Activated naive CD8-positive, alpha-beta T cell treated with anti-CD3 and anti-CD28 coated beads, Interleukin-2, amount 50 U/mL, for 24 hours (primary cell): Measurements from ENCODE around the gene PHACTR1.

ENCODE experiments used
- ATAC-seq: fragments of 150-1000 bp; cut with Tn5 transposase; one replicate; pipeline ENCODE4 v1.10.0; 2021
- DNase-seq: peaks from one replicate; pipeline ENCODE4 v3.0.0; 2021
- H3K27ac Mint-ChIP-seq: one replicate; pipeline ENCODE4 v1.8.0; 2021; ENCODE audit warnings: mild to moderate bottlenecking, mixed read lengths
- H3K27me3 Mint-ChIP-seq: one replicate; pipeline ENCODE4 v1.8.0; 2021; ENCODE audit warnings: mixed read lengths
- H3K36me3 Mint-ChIP-seq: one replicate; pipeline ENCODE4 v1.8.0; 2021; ENCODE audit warnings: low read depth, mixed read lengths
- H3K4me1 Mint-ChIP-seq: one replicate; pipeline ENCODE4 v1.8.0; 2021; ENCODE audit warnings: mixed read lengths
- H3K4me3 Mint-ChIP-seq: one replicate; pipeline ENCODE4 v1.8.0; 2021; ENCODE audit warnings: mild to moderate bottlenecking, moderate library complexity, mixed read lengths
- H3K9me3 Mint-ChIP-seq: one replicate; pipeline ENCODE4 v1.8.0; 2021; ENCODE audit warnings: mixed read lengths

The PHACTR1 gene

GRCh38 chr6:12841619-12842018 lies 125.1 kb downstream of the PHACTR1 start:
- Mint-ChIP-seq H3K4me1 (no peaks in the 10 kb centered on the region), H3K27ac (no peak overlapping the region), H3K4me3 (no peak overlapping the region), H3K36me3 (no peaks in the 10 kb centered on the region), H3K9me3 (peaks cover 10% of the 10 kb centered on the region), H3K27me3 (no peaks in the 10 kb centered on the region)
- DNase-seq (no peak), ATAC-seq (no peak)

- Mint-ChIP-seq H3K4me1 (no peaks in the 10 kb centered on the region), H3K36me3 (no peaks in the 10 kb centered on the region), H3K4me3 (no peak overlapping the region), H3K27me3 (no peaks in the 10 kb centered on the region), H3K9me3 (peaks cover 6% of the 10 kb centered on the region), H3K27ac (no peak overlapping the region)
- no peak for ATAC-seq
- DNase-seq, result no peak
Observed at GRCh38 chr6:12842114-12842513, 125.5 kb downstream of the PHACTR1 start.

DNA sequence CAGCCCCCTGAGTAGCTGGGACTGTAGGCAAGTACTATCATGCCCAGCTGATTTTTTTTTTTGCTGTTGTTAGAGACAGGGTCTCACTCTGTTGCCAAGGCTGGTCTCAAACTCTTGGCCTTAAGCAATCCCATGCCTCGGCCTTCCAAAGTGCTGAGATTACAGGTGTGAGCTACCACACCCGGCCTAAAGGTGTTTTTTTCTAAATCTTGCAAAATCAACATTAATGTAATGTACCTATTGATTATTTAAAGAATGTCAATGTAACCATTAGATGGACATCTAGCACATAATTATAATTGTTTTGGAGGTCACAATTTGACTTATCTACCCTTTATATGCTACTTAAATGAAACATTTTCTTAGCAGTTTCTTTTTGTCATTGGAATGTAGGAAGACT lies 126.1 kb downstream of the PHACTR1 start:
- H3K4me1 Mint-ChIP-seq, result no peaks in the 10 kb centered on the region
- H3K27me3 Mint-ChIP-seq, result no peaks in the 10 kb centered on the region
- ATAC-seq (no peak), DNase-seq (no peak)
- H3K36me3 Mint-ChIP-seq, result no peaks in the 10 kb centered on the region
- no peak overlapping the region for H3K4me3 Mint-ChIP-seq
- H3K27ac Mint-ChIP-seq, result no peak overlapping the region
- H3K9me3 Mint-ChIP-seq, result peaks cover 6% of the 10 kb centered on the region

DNA sequence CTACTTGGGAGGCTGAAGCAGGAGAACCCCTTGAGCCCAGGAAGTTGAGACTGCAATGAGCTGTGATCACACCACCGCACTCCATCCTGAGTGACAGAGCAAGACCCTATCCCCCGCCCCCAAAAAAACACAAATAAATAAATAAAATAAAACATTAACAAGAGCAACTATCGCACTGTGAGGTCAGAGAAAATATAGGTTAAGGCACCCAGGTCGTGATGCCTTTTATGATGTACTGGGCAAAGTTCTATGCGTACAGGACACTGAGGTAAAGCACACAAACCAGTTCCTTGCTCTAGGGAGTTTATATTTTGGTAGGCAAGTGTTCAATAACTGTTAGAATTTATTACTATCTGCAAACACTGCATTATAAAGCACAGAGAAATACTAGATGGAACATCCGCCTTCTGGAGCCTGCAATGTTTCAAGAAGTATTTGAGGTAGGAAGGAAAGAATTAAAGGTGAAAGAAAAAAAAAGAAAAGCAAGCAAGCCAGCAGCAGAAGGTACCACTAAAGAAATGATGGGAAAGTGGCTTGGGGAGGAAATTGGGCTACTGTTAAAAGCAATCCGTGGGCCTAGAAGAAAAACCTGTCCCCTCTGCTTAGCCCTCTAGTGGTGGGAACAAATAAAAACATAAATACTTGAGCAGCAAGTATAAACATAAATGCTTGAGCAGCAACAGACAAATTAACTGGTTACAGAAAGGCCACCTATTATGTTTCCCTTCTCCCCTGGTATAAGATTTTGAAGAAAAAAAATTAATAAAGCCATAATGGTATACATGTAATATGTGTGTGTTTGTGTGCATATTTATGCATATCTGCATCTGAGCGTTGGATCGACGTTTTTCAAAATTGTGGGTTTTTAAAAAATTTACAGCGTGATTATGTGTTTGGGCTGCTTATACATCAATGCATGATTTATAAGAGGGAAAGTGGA lies 128.0 kb downstream of the PHACTR1 start:
- no peaks in the 10 kb centered on the region for H3K4me1 Mint-ChIP-seq
- no peaks in the 10 kb centered on the region for H3K9me3 Mint-ChIP-seq
- H3K27ac Mint-ChIP-seq, result no peak overlapping the region
- H3K36me3 Mint-ChIP-seq, result no peaks in the 10 kb centered on the region
- H3K27me3 Mint-ChIP-seq, result peaks cover 8% of the 10 kb centered on the region
- H3K4me3 Mint-ChIP-seq, result no peak overlapping the region
- ATAC-seq (no peak), DNase-seq (no peak)

DNA sequence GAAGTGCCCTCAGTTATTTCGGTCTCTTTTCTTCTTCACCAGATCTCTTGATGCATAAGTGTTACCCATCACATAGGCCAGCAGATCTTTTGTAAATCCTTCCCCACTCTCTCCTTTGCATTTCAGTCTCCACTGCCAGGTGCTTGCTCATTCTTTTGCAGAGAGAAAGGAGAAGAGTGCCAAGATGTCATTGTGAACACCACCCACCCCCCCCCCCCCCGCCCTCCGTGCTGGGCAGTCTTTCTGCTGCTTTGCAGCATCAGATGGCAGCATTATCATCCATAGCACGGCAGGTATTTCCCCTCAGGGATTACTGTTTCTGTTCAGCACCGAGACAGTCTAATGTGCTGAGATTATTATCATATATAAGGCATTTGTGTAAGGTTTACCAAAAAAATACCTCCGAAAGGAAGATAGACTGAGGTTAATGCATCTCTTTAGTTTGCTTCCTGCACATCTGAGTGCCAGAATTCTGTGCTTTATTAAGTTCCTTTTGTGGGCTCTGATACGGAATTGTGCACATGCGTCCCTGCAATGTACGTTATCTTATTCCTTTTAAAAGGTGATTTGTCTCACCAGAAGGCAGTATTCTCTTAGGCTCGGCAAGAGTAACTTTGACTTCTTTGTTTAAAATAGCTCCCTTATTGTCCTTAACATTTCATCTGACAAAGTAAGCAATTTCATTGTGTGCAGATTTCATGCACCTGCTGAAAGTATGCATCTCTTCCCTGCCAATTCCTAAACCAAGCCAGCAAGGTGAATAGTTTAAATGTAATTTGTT lies 128.8 kb downstream of the PHACTR1 start:
- H3K4me1 Mint-ChIP-seq, result no peaks in the 10 kb centered on the region
- ATAC-seq, result no peak
- H3K27ac Mint-ChIP-seq, result no peak overlapping the region
- no peak for DNase-seq
- H3K9me3 Mint-ChIP-seq, result no peaks in the 10 kb centered on the region
- H3K36me3 Mint-ChIP-seq, result no peaks in the 10 kb centered on the region
- H3K27me3 Mint-ChIP-seq, result peaks cover 10% of the 10 kb centered on the region
- no peak overlapping the region for H3K4me3 Mint-ChIP-seq

GRCh38 chr6:12848964-12849808 lies 132.6 kb downstream of the PHACTR1 start:
- ATAC-seq, result no peak
- H3K9me3 Mint-ChIP-seq, result no peaks in the 10 kb centered on the region
- H3K4me1 Mint-ChIP-seq, result no peaks in the 10 kb centered on the region
- no peaks in the 10 kb centered on the region for H3K36me3 Mint-ChIP-seq
- no peak overlapping the region for H3K27ac Mint-ChIP-seq
- no peak overlapping the region for H3K4me3 Mint-ChIP-seq
- DNase-seq, result no peak
- H3K27me3 Mint-ChIP-seq, result peaks cover 13% of the 10 kb centered on the region

GRCh38 chr6:12849809-12850198 lies 133.2 kb downstream of the PHACTR1 start:
- Mint-ChIP-seq H3K9me3 (no peaks in the 10 kb centered on the region), H3K4me1 (no peaks in the 10 kb centered on the region), H3K36me3 (no peaks in the 10 kb centered on the region), H3K27ac (no peak overlapping the region), H3K27me3 (peaks cover 13% of the 10 kb centered on the region), H3K4me3 (no peak overlapping the region)
- ATAC-seq, result no peak
- no peak for DNase-seq

GRCh38 chr6:12851123-12851695 lies 134.6 kb downstream of the PHACTR1 start:
- peaks cover 13% of the 10 kb centered on the region for H3K27me3 Mint-ChIP-seq
- no peak for ATAC-seq

DNA sequence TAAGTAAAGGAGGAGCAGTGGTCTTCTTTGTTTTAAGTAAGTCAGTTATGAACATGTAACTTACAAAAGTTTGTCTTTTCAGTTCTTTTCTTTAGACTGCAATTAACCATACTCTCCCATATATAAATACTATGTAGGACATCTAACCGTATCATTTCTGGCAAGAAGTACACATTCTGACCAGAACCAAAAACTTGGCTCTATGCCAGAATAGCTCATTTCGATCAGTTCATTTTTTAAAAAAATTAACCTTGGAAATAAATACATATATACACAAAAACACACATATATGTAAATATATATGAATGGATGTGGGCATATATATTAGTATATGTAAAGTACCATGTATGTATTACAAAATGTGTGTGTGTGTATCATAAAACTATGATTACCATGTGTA lies 145.0 kb downstream of the PHACTR1 start:
- H3K27me3 Mint-ChIP-seq, result peaks cover 5% of the 10 kb centered on the region

More at GRCh38 chr6:12851123-12851695, 134.6 kb downstream of the PHACTR1 start:
- DNase-seq, result no peak
- Mint-ChIP-seq H3K4me1 (no peaks in the 10 kb centered on the region), H3K9me3 (no peaks in the 10 kb centered on the region), H3K27ac (no peak overlapping the region), H3K4me3 (no peak overlapping the region), H3K36me3 (no peaks in the 10 kb centered on the region)

DNA sequence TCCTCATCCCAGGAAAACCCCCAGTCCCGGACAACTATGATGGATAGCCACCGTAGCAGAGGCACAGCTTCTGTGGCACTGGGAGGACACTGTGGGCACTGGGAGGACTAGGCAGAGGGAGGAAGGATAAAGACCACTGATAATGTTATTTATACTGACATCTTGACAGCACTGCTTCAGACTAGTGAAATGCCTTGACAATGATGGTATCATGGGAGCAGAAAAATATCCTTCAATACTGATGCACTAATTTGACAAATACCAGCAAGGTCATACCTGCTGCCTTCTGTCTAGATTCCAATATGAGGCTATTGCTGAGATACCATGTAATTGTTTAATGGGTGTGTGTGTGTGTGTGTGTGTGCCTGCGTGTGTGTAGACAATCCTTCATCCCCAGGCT lies 148.6 kb downstream of the PHACTR1 start:
- Mint-ChIP-seq H3K4me1 (no peaks in the 10 kb centered on the region), H3K27me3 (peaks cover 6% of the 10 kb centered on the region), H3K9me3 (no peaks in the 10 kb centered on the region), H3K4me3 (no peak overlapping the region), H3K27ac (no peak overlapping the region), H3K36me3 (no peaks in the 10 kb centered on the region)
- DNase-seq (no peak), ATAC-seq (no peak)

More for the DNA sequence above, 145.0 kb downstream of the PHACTR1 start:
- Mint-ChIP-seq H3K27ac (no peak overlapping the region), H3K36me3 (no peaks in the 10 kb centered on the region), H3K4me3 (no peak overlapping the region), H3K9me3 (no peaks in the 10 kb centered on the region), H3K4me1 (no peaks in the 10 kb centered on the region)
- no peak for ATAC-seq
- no peak for DNase-seq

DNA sequence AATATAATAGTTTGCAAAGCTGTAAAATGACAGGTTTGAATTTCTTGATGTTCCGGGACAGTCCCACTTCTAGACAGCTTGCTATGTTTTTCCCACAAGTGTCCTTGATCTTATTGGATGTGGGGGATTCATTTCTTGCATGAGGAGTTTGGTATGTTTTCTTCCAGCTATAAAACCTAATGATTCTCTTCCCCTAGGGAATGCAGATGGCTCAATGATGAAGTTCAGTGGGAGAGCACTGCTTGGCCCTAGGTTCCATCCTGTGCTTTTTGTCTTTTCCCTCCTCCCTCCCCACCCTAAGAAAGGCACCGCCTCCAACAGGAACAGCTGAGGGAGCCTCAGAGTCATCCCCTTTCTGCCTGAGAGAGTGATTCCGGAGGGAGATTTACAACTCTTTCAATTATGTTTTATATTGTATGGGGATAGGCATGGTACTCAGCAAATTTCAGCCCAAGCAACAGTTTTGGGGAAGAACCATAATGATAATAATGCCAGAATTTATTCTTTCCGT lies 149.2 kb downstream of the PHACTR1 start:
- H3K9me3 Mint-ChIP-seq, result no peaks in the 10 kb centered on the region
- ATAC-seq, result no peak
- peaks cover 4% of the 10 kb centered on the region for H3K27me3 Mint-ChIP-seq
- H3K27ac Mint-ChIP-seq, result no peak overlapping the region
- no peaks in the 10 kb centered on the region for H3K4me1 Mint-ChIP-seq
- no peak for DNase-seq
- H3K36me3 Mint-ChIP-seq, result no peaks in the 10 kb centered on the region
- no peak overlapping the region for H3K4me3 Mint-ChIP-seq

DNA sequence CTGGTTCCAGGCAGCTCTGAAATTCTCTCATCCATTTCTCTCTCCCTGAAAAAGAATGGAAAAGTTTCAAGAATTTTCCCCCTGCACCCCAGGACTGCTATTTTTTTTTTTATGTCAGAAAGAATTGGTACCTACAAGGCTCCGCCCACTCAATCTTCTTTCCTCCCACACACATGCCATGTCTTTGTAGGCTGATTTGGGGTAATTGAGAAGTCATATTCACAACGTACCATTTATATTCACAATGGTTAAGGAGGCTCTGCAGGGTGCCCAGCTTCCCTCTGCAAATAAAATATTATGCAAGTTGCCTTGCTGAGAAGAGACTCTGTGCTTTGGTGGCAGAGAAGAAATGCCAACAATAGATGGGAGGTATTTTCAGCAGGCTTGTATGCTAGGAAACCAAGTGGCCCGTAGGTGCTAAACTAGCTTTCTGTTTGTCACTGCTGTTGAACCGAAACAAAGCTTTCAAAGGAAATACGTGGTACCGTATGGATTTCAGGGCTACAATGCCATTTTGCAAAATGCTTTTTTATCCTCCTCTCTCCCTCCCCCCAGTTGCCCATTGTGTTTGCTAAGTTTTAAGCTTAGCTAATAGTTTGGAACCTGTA lies 150.0 kb downstream of the PHACTR1 start:
- ATAC-seq, result no peak
- no peaks in the 10 kb centered on the region for H3K4me1 Mint-ChIP-seq
- H3K27me3 Mint-ChIP-seq, result peaks cover 4% of the 10 kb centered on the region
- H3K27ac Mint-ChIP-seq, result no peak overlapping the region
- no peaks in the 10 kb centered on the region for H3K36me3 Mint-ChIP-seq
- DNase-seq, result no peak
- H3K4me3 Mint-ChIP-seq, result no peak overlapping the region
- no peaks in the 10 kb centered on the region for H3K9me3 Mint-ChIP-seq

GRCh38 chr6:12869816-12870432 lies 153.4 kb downstream of the PHACTR1 start:
- no peak overlapping the region for H3K27ac Mint-ChIP-seq
- peaks cover 7% of the 10 kb centered on the region for H3K27me3 Mint-ChIP-seq
- no peaks in the 10 kb centered on the region for H3K4me1 Mint-ChIP-seq
- no peak overlapping the region for H3K4me3 Mint-ChIP-seq
- ATAC-seq (no peak), DNase-seq (no peak)
- H3K9me3 Mint-ChIP-seq, result no peaks in the 10 kb centered on the region
- no peaks in the 10 kb centered on the region for H3K36me3 Mint-ChIP-seq
